ENCODE data around the gene IER3. TPM values are rescaled to one million over a fixed set of nuclear protein-coding genes. Genes with fewer than 3 reads are reported as not detected.
A peak's percentile ranks its signal among the peaks of the same experiment; 100 is the strongest.

Gene IER3
- total and polyA plus RNA-seq, 9 of the 15 experiments (the other 6 are each of a cell fraction or from before 2014, with no cell fraction given), result 1.5 to 30.0 (median 11.5) TPM

GRCh38 chr6:30742316-30743098 lies 1.8 kb downstream of the IER3 start, which contains the start of gene FLOT1 (continued):
- TF ChIP-seq CEBPG (CRISPR knock-in tag; IDR thresholded peaks at IDR 0.05) (peak; percentile 74), CEBPG (tag; conservative IDR thresholded peaks at IDR 0.05 in 1 of 2, IDR thresholded peaks at IDR 0.05 in 1 of 2) (peak; percentile 93 to 94), KAT7 (CRISPR knock-in tag; IDR thresholded peaks at IDR 0.05; ENCODE audit: borderline replicate concordance) (peak; percentile 59), PCBP1 (IDR thresholded peaks at IDR 0.05; ENCODE audit: low read depth, low read length, poor library complexity, severe bottlenecking) (peak; percentile 93), HNRNPL (IDR thresholded peaks at IDR 0.05; ENCODE audit: low read depth, low read length) (peak; percentile 98), MTA1 (IDR thresholded peaks at IDR 0.05; ENCODE audit: borderline replicate concordance) (0 out of 2 replicates have a peak, but pooled peaks have one; percentile 22)

- Histone ChIP-seq H3K9ac (ENCODE audit: insufficient read depth in 1 of 2, low read depth in 2 of 2, low read length in 2 of 2) (peak overlapping the region; percentile 92 to 98), H3K9me1 (ENCODE audit: control insufficient read depth, insufficient read depth, low read length) (peaks cover 5% of the 10 kb centered on the region), H3K9me3 (replicated peaks; ENCODE audit: control insufficient read depth, insufficient read depth, low read depth, low read length) (no peaks in the 10 kb centered on the region), H2AFZ (ENCODE audit: low read depth, low read length) (peak overlapping the region; percentile 77), H3K27ac (ENCODE audit: extremely low read depth, low read depth, low read length) (peak overlapping the region; percentile 87), H3K4me2 (ENCODE audit: insufficient read depth, low read length) (peak overlapping the region; percentile 92), H3K4me1 (replicated peaks in 1 of 2; ENCODE audit: control insufficient read depth in 2 of 2, insufficient read depth in 2 of 2, low read length in 2 of 2) (peaks cover 41 to 52% of the 10 kb centered on the region in 2 experiments), H3K4me3 (peak overlapping the region; percentile 91), H3K27me3 (ENCODE audit: control insufficient read depth in 2 of 2, insufficient read depth in 2 of 2, low read length in 2 of 2) (no peaks in the 10 kb centered on the region), H3K79me2 (ENCODE audit: control insufficient read depth, insufficient read depth, low read length) (peaks cover 65% of the 10 kb centered on the region), H4K20me1 (replicated peaks; ENCODE audit: control insufficient read depth, insufficient read depth, low read length) (peaks cover 4% of the 10 kb centered on the region; the same call in 1 of the 2 replicates), H3K36me3 (ENCODE audit: control insufficient read depth, insufficient read depth, low read length) (peaks cover 45% of the 10 kb centered on the region)
- no peak for FAIRE-seq
- no TSS peak for BruUV-seq (replicated peaks)
- 2% methylated on average over 13 of the region's 13 CpGs for WGBS (ENCODE audit: insufficient coverage, low coverage, missing lambda C conversion rate)
- in situ Hi-C loops (cut with MboI) (loop anchor here (5.0 kb wide), 2 partner anchors 135 to 335 kb away; no protein-coding TSS in a partner anchor), intact Hi-C loops (cut with micrococcal nuclease) (loop anchor here (2.0 to 5.0 kb wide), 4 partner anchors 21 to 340 kb away; partner anchors contain the start of gene TUBB)
- POLR2A ChIA-PET, result interaction anchor here (0.6 to 1.8 kb wide), 12 partner anchors 9 to 342 kb away, joined by 3 to 7 read pairs (median 4); partner anchors contain the start of gene DDR1
- DNase-seq (ENCODE audit: extremely low read depth in 1 of 4, low spot score in 3 of 4), result no peak
- peak; percentile 27 for ATAC-seq
- CTCF ChIA-PET (ENCODE audit: low intra/inter-chr PET ratio), result interaction anchor here (3.7 kb wide), 1 partner anchor 86 kb away, joined by 14 read pairs; no protein-coding TSS in a partner anchor
- TF ChIP-seq ZNF280A (IDR thresholded peaks at IDR 0.05; ENCODE audit: low read depth, partially characterized antibody) (peak; percentile 46), FOXP4 (CRISPR knock-in tag; IDR thresholded peaks at IDR 0.05; ENCODE audit: borderline replicate concordance) (no peak), NUFIP1 (IDR thresholded peaks at IDR 0.05; ENCODE audit: partially characterized antibody) (no peak), TRIM28 (IDR thresholded peaks at IDR 0.05) (no peak), ZFP91 (CRISPR knock-in tag; IDR thresholded peaks at IDR 0.05) (no peak), YY1 (IDR thresholded peaks at IDR 0.05; ENCODE audit: borderline replicate concordance in 1 of 3, control insufficient read depth in 1 of 3, extremely low read depth in 1 of 3, insufficient read depth in 3 of 3, insufficient read length in 1 of 3, insufficient replicate concordance in 2 of 3, low read depth in 1 of 3, low read length in 2 of 3) (peak in 1 of 3 experiments; percentile 17)
Measured at GRCh38 chr6:30741789-30742315, 2.5 kb downstream of the IER3 start.
